DMS 273 (cell line): ENCODE results near the gene ABHD1.
"Not testable (repeated sequence)": the region's sequence is repeated elsewhere in the genome, so short reads cannot be mapped to it uniquely, and the experiment has no call there.

Experiments used
- DNase-seq: peaks from one replicate; lab custom pipeline; 2025; ENCODE audit not compliant: unreplicated experiment; lab: John Stamatoyannopoulos, UW

The ABHD1 gene

GRCh38 chr2:27162151-27163121 lies 38.8 kb downstream of the ABHD1 start:
- no peak for DNase-seq

GRCh38 chr2:27164960-27165763 lies 41.5 kb downstream of the ABHD1 start:
- no peak for DNase-seq

- DNase-seq = no peak
Observed at GRCh38 chr2:27170581-27171337, 47.1 kb downstream of the ABHD1 start.

DNA sequence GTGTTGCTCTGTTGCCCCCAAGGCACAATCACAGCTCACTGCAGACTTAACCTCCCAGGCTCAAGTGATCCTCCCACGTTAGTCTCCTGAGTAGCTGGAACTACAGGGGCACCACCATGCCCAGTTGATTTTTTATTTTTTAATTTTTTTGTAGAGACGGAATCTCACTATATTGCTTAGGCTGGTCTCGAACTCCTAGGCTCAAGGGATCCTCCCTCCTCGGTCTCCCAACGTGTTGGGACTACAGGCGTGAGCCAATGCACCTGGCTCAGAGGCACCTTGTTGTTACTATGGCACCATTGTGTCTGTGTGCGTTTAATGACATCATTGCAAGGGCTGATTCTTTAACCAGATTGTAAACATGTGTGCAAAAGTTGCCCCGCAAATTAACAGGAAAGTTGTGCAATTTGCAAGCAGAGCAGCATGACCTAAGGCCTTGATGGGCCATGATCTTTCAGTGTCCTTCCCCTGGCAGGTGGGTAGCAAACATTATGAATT lies 47.8 kb downstream of the ABHD1 start:
- DNase-seq = no peak

- DNase-seq = no peak
Observed at GRCh38 chr2:27174638-27175037, 51.0 kb downstream of the ABHD1 start.

- DNase-seq = no peak
Observed at GRCh38 chr2:27175330-27175729, 51.7 kb downstream of the ABHD1 start.

DNA sequence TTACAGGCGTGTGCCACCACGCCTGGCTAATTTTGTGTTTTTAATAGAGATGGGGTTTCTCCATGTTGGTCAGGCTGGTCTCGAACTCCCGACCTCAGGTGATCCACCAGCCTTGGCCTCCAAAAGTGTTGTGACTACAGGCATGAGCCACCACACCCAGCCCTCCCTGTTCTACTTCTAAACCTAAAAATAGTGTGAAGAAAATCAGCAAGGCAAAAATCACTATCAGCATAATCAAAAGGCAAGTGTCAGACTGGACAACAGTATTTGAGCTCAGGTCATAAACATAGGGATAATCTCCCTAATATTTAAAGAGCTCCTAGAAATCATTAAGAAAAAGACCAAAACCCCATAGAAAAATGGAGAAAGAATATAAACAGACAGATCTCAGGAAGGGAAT lies 52.2 kb downstream of the ABHD1 start:
- not testable (repeated sequence) for DNase-seq

DNA sequence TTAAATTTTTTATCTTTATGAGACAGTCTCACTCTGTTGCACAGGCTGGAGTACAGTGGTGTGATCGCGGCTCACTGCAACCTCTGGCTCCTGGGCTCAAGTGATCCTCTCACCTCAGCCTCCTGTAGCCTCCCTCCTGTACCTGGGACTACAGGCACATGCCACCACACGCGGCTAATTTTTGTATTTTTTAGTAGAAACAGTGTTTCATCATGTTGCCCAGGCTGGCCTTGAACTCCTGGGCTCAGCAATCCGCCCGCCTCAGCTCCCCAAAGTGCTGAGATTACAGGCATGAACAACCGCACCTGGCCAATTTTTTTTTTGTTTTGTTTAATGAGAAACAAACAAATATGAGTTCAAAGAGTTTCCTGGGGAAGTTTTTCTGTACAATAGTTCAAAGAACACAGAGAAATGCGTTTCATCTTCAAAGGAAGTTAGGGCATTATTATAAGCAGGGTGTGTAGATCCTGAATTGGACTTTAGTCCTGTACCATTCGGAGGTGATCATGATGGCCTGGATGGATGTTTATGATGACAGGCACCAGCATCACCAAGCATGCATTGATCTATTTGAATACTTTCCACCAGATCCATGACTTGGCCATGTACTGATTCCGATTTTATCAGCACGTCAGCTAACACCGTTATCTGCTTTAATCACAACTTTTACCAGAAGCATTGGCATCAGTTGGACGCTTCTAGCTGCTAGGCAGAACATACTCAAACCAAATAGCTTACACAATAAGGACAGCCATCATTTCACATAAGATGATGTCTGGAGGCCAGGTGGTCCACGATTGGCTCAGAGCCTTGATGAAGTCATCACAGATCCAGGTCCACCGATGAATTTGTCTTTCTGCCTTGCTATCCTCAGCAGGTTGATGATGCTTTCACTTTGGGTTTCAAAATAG lies 54.1 kb downstream of the ABHD1 start:
- DNase-seq = no peak

DNA sequence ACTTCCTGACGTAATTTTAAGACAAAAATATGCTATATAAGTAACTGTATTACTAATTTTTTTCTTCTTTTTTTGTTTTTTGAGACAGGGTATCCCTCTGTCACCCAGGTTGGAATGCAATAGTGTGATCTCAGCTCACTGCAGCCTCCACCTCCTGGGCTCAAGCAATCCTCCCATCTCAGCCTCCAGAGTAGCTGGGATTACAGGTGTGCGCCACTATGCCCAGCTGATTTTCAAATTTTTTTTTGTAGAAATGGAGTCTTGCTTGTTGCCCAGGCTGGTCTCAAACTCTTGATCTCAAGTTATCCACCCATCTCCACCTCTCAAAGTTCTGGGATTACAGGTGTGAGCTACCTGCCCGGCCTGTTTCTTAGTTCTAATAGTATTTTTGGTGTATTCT lies 54.9 kb downstream of the ABHD1 start:
- no peak for DNase-seq

- no peak for DNase-seq
Observed at GRCh38 chr2:27179344-27180000, 55.9 kb downstream of the ABHD1 start.
